ENCODE measurements around the gene SYT6.

Gene SYT6

DNA sequence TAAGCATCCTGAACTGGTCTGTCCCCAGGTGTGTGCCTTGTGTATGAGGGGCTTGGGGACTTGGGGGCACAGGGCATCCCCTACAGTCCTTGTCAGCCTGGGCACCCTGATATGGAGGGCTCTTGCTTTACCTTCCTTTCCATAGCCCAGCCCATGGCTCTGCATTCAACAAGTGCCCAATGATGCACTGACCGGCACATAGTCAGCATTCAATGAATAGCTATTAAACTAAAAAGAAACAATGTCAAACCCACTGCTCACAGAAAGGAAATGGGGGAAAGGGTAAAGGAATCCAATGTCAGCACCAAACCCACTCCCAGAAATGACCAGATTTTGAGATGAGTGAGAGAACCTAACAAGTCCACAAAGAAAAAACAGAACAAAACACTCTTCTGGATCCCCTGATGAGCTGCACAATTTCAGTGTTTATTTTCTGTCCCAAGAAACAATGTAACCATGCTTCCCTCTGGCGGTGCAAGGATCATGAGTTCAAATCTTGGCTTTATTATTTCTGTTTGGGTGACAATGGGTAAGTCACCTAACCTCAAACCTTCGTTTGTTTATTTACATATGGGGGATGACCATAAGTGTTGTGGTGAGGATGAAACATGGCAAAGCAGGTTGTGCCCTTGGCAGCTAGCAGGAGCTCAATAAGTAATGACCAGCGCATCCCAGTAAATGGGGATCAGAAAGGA, 22.0 kb downstream of the SYT6 start:
- Histone ChIP-seq H3K56ac (ENCODE audit: low read length) (no peak overlapping the region), H2BK15ac (replicated peaks; ENCODE audit: low read depth) (no peak overlapping the region), H2BK120ac (ENCODE audit: low read depth, low read length) (no peak overlapping the region), H3K23ac (ENCODE audit: low read length) (no peak overlapping the region), H4K8ac (ENCODE audit: low read depth, low read length) (no peak overlapping the region), H3K9ac (ENCODE audit: low read length) (no peak overlapping the region), H3K36me3 (ENCODE audit: control insufficient read depth, insufficient read depth, low read length) (no peaks in the 10 kb centered on the region), H3K4ac (ENCODE audit: low read depth, low read length) (no peak overlapping the region), H3K4me3 (ENCODE audit: low read length) (no peak overlapping the region), H4K5ac (ENCODE audit: low read length) (no peak overlapping the region), H2AK5ac (ENCODE audit: low read length) (no peak overlapping the region), H3K79me1 (ENCODE audit: low read length) (no peaks in the 10 kb centered on the region), H3K27ac (ENCODE audit: low read depth, low read length) (no peak overlapping the region), H2BK5ac (ENCODE audit: low read length) (no peak overlapping the region), H3K4me2 (ENCODE audit: low read length) (no peak overlapping the region), H3K27me3 (ENCODE audit: insufficient read depth, low read length, poor library complexity) (no peaks in the 10 kb centered on the region), H3K4me1 (ENCODE audit: control insufficient read depth, low read depth, low read length) (no peaks in the 10 kb centered on the region), H3K79me2 (ENCODE audit: control insufficient read depth, insufficient read depth, low read length) (no peaks in the 10 kb centered on the region), H3K18ac (ENCODE audit: low read length) (no peak overlapping the region)
- no peak for DNase-seq
- WGBS (ENCODE audit: extremely low coverage, insufficient coverage, low lambda C conversion rate), result no CpG with 5 or more reads among the region's 4 CpGs

DNA sequence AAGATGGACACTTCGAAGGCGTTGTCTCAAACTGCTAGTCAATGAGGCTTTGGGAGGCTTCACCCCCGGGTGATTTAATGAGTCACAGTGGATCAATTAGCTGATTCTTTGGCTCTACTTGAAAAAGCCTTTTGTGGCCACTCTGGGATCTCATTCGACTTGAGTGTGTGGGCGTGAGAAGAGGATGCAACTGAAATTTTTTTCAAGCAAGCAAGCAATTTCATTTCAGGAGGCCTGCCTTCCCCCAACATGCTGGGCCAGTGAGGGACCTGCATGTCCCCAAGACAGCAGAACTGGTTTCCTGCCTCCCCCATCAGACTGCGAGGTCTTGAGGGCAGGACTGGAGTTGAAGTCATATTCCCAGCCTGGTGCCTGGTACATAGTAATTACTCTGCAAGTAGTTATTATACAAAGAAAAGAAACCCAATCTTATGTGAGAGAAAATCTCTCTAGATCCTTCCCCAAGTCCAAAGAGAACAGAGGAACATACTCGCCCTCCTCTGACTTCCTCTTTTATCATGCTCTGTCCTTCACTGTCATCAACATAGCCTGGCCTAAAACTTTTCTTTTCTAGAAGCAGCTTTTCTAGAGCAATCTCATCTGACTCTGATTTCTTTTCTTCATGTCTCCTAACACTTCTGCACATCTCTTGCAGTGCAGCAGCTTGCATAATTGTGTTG, 22.7 kb downstream of the SYT6 start:
- no peak overlapping the region for H3K18ac ChIP-seq (ENCODE audit: low read length)
- no peaks in the 10 kb centered on the region for H3K36me3 ChIP-seq (ENCODE audit: control insufficient read depth, insufficient read depth, low read length)
- no peaks in the 10 kb centered on the region for H3K4me1 ChIP-seq (ENCODE audit: control insufficient read depth, low read depth, low read length)
- no peak for DNase-seq
- no CpG with 5 or more reads among the region's 7 CpGs for WGBS (ENCODE audit: extremely low coverage, insufficient coverage, low lambda C conversion rate)
- no peak overlapping the region for H3K9ac ChIP-seq (ENCODE audit: low read length)
- H3K4ac ChIP-seq (ENCODE audit: low read depth, low read length), result no peak overlapping the region
- no peak overlapping the region for H2BK120ac ChIP-seq (ENCODE audit: low read depth, low read length)
- H3K23ac ChIP-seq (ENCODE audit: low read length), result no peak overlapping the region
- H2AK5ac ChIP-seq (ENCODE audit: low read length), result no peak overlapping the region
- H3K4me2 ChIP-seq (ENCODE audit: low read length), result no peak overlapping the region
- H3K27me3 ChIP-seq (ENCODE audit: insufficient read depth, low read length, poor library complexity), result no peaks in the 10 kb centered on the region
- H3K79me1 ChIP-seq (ENCODE audit: low read length), result no peaks in the 10 kb centered on the region
- H2BK5ac ChIP-seq (ENCODE audit: low read length), result no peak overlapping the region
- H3K79me2 ChIP-seq (ENCODE audit: control insufficient read depth, insufficient read depth, low read length), result no peaks in the 10 kb centered on the region
- no peak overlapping the region for H2BK15ac ChIP-seq (replicated peaks; ENCODE audit: low read depth)
- no peak overlapping the region for H4K5ac ChIP-seq (ENCODE audit: low read length)
- H3K27ac ChIP-seq (ENCODE audit: low read depth, low read length), result no peak overlapping the region
- H3K4me3 ChIP-seq (ENCODE audit: low read length), result no peak overlapping the region
- no peak overlapping the region for H3K56ac ChIP-seq (ENCODE audit: low read length)
- no peak overlapping the region for H4K8ac ChIP-seq (ENCODE audit: low read depth, low read length)

DNA sequence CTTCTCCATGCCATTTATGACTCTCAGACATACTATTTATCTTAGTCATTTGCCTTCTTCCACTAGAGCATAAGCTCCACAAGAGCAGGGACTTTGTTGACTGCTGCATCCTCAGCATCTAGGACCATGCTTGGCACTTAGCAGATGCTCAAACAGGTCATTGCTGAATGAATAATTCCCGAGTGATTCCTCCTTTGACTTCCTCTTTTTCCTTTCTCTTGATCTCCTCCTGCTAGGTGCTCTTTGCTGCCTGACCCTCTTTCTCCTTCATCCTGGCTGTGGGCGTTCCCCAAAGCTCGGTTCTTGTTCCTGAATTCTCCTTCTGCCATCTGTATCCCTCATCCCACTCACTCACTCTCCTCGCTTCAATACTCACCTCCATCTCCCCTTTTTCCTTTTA, 23.5 kb downstream of the SYT6 start:
- Histone ChIP-seq H3K36me3 (ENCODE audit: control insufficient read depth, insufficient read depth, low read length) (no peaks in the 10 kb centered on the region), H3K23ac (ENCODE audit: low read length) (no peak overlapping the region), H3K27ac (ENCODE audit: low read depth, low read length) (no peak overlapping the region), H2BK5ac (ENCODE audit: low read length) (no peak overlapping the region), H3K18ac (ENCODE audit: low read length) (no peak overlapping the region), H4K5ac (ENCODE audit: low read length) (no peak overlapping the region), H3K79me2 (ENCODE audit: control insufficient read depth, insufficient read depth, low read length) (no peaks in the 10 kb centered on the region), H2AK5ac (ENCODE audit: low read length) (no peak overlapping the region), H3K4ac (ENCODE audit: low read depth, low read length) (no peak overlapping the region), H3K79me1 (ENCODE audit: low read length) (no peaks in the 10 kb centered on the region), H3K56ac (ENCODE audit: low read length) (no peak overlapping the region), H4K8ac (ENCODE audit: low read depth, low read length) (no peak overlapping the region), H3K27me3 (ENCODE audit: insufficient read depth, low read length, poor library complexity) (no peaks in the 10 kb centered on the region), H3K4me3 (ENCODE audit: low read length) (no peak overlapping the region), H2BK120ac (ENCODE audit: low read depth, low read length) (no peak overlapping the region), H2BK15ac (replicated peaks; ENCODE audit: low read depth) (no peak overlapping the region), H3K9ac (ENCODE audit: low read length) (no peak overlapping the region), H3K4me1 (ENCODE audit: control insufficient read depth, low read depth, low read length) (no peaks in the 10 kb centered on the region), H3K4me2 (ENCODE audit: low read length) (no peak overlapping the region)
- WGBS (ENCODE audit: extremely low coverage, insufficient coverage, low lambda C conversion rate), result 100% methylated on average over 1 of the region's 4 CpGs
- no peak for DNase-seq

DNA sequence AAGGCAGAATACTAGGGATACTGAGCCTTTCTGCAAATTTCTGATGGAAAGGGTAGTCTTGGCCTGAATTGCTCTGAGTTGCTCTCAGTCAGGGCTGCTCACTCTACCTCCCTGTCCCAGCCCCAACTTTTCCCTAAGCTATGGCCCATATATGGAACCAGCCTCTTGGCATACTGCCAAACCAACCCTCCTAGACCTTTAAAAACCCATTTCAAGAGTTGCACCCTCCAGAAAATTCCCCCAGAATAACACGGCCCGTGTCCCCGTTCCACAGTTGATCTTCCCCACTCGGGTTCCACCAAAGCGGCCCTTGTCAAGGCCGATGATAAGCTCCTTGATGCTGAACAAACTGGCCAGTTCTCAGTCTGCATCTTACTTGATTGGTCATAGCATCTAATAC, 25.4 kb downstream of the SYT6 start:
- H3K18ac ChIP-seq (ENCODE audit: low read length), result no peak overlapping the region
- H2BK5ac ChIP-seq (ENCODE audit: low read length), result no peak overlapping the region
- no peak overlapping the region for H2AK5ac ChIP-seq (ENCODE audit: low read length)
- no peak overlapping the region for H3K4ac ChIP-seq (ENCODE audit: low read depth, low read length)
- no peak overlapping the region for H3K4me2 ChIP-seq (ENCODE audit: low read length)
- no peak overlapping the region for H3K23ac ChIP-seq (ENCODE audit: low read length)
- DNase-seq, result no peak
- no peak overlapping the region for H2BK120ac ChIP-seq (ENCODE audit: low read depth, low read length)
- no peaks in the 10 kb centered on the region for H3K4me1 ChIP-seq (ENCODE audit: control insufficient read depth, low read depth, low read length)
- H4K8ac ChIP-seq (ENCODE audit: low read depth, low read length), result no peak overlapping the region
- no peaks in the 10 kb centered on the region for H3K27me3 ChIP-seq (ENCODE audit: insufficient read depth, low read length, poor library complexity)
- H3K36me3 ChIP-seq (ENCODE audit: control insufficient read depth, insufficient read depth, low read length), result no peaks in the 10 kb centered on the region
- no peak overlapping the region for H3K27ac ChIP-seq (ENCODE audit: low read depth, low read length)
- H3K4me3 ChIP-seq (ENCODE audit: low read length), result no peak overlapping the region
- no CpG with 5 or more reads among the region's 6 CpGs for WGBS (ENCODE audit: extremely low coverage, insufficient coverage, low lambda C conversion rate)
- no peak overlapping the region for H3K9ac ChIP-seq (ENCODE audit: low read length)
- H3K79me1 ChIP-seq (ENCODE audit: low read length), result no peaks in the 10 kb centered on the region
- no peak overlapping the region for H3K56ac ChIP-seq (ENCODE audit: low read length)
- H2BK15ac ChIP-seq (replicated peaks; ENCODE audit: low read depth), result no peak overlapping the region
- no peak overlapping the region for H4K5ac ChIP-seq (ENCODE audit: low read length)
- H3K79me2 ChIP-seq (ENCODE audit: control insufficient read depth, insufficient read depth, low read length), result no peaks in the 10 kb centered on the region

DNA sequence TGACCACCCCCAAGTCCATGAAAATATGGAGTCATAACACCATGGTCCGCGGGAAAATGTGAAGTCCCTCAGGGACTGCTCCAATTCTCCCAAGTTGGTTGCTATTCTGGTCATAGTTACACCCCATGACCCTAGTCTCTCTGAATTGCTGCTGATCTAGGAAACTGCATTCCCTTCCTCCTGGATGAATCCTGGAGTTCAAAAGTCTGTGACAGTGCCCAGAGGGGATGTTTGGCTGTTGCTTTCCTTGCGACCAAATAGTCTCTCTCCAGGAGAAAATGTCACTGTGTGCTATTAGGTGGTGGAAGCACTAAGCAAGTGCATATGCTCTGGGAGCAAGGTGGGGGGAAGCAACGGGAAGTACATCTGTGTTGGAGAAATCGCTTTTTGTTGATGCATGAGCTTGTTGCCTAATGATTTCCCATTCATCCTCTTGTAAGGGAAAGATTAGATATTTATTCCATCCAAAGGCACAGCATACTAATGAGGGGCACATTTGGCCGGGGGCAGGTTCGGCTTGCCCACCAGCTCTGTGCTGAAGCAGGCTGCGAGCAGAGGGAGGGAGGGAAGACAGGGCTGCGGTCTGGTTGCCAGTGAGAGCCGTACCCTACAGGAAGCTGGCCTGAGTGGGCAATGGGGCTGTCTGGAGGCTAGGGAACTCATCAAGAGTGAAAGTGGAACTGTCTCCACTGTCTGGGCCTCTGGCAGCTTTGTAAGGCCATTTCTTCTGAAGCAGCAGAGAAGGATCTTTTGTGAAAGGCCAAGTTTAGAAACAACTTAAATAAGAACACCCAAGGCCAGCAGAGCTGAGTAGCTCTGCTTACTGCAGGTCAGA, 27.2 kb downstream of the SYT6 start:
- Histone ChIP-seq H3K56ac (ENCODE audit: low read length) (no peak overlapping the region), H3K36me3 (ENCODE audit: control insufficient read depth, insufficient read depth, low read length) (no peaks in the 10 kb centered on the region), H3K23ac (ENCODE audit: low read length) (no peak overlapping the region), H3K4me3 (ENCODE audit: low read length) (no peak overlapping the region), H3K79me1 (ENCODE audit: low read length) (no peaks in the 10 kb centered on the region), H4K5ac (ENCODE audit: low read length) (no peak overlapping the region), H2BK120ac (ENCODE audit: low read depth, low read length) (no peak overlapping the region), H4K8ac (ENCODE audit: low read depth, low read length) (no peak overlapping the region), H3K27ac (ENCODE audit: low read depth, low read length) (no peak overlapping the region), H3K4me1 (ENCODE audit: control insufficient read depth, low read depth, low read length) (no peaks in the 10 kb centered on the region), H3K79me2 (ENCODE audit: control insufficient read depth, insufficient read depth, low read length) (no peaks in the 10 kb centered on the region), H3K27me3 (ENCODE audit: insufficient read depth, low read length, poor library complexity) (no peaks in the 10 kb centered on the region), H3K4ac (ENCODE audit: low read depth, low read length) (no peak overlapping the region), H3K9ac (ENCODE audit: low read length) (no peak overlapping the region), H2BK5ac (ENCODE audit: low read length) (no peak overlapping the region), H2BK15ac (replicated peaks; ENCODE audit: low read depth) (no peak overlapping the region), H3K4me2 (ENCODE audit: low read length) (no peak overlapping the region), H2AK5ac (ENCODE audit: low read length) (no peak overlapping the region), H3K18ac (ENCODE audit: low read length) (no peak overlapping the region)
- no peak for DNase-seq
- no CpG with 5 or more reads among the region's 10 CpGs for WGBS (ENCODE audit: extremely low coverage, insufficient coverage, low lambda C conversion rate)

Data from mesendoderm (in vitro differentiated cells).